Mucosa of stomach (tissue), 1 donor: ENCODE data around the gene MFAP4.
A peak's percentile ranks its signal among the peaks of the same experiment; 100 is the strongest.

Source experiments
- H3K27me3 ChIP-seq: one replicate; pipeline ENCODE4 v1.7.0; 2013; ENCODE audit warnings: mild to moderate bottlenecking, low read length; ENCODE audit not compliant: control insufficient read depth, insufficient read depth
- H3K36me3 ChIP-seq: one replicate; pipeline ENCODE4 v1.7.0; 2013; ENCODE audit warnings: low read length; ENCODE audit not compliant: control insufficient read depth, insufficient read depth
- H3K4me1 ChIP-seq: one replicate; pipeline ENCODE4 v1.7.0; 2013; ENCODE audit warnings: mild to moderate bottlenecking, low read length; ENCODE audit not compliant: control insufficient read depth, insufficient read depth
- H3K4me3 ChIP-seq: one replicate; pipeline ENCODE4 v1.7.0; 2013; ENCODE audit warnings: low read length
- H3K9ac ChIP-seq: one replicate; pipeline ENCODE4 v1.7.0; 2013; ENCODE audit warnings: mild to moderate bottlenecking, low read length, moderate library complexity
- H3K9me3 ChIP-seq: one replicate; pipeline ENCODE4 v1.7.0; 2013; ENCODE audit warnings: mild to moderate bottlenecking, low read length, moderate library complexity; ENCODE audit not compliant: control insufficient read depth
- donor health status: Pancreatic carcinoma.

The MFAP4 gene

DNA sequence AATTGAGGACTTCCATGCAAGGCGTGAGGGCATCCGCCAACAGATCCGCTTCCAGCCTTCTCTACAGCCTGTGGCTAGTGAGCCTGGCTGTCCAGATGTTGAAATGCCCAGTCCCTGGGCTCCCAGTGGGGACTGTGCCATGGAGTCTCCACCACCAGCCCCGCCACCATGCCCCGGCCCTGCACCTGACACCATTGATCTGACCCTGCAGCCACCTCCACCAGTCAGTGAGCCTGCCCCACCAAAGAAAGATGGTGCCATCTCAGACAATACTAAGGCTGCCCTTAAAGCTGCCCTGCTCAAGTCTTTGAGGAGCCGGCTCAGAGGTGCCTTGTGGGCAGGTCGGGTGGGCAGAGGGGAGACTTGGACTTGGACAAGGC, 5.6 kb downstream of the MFAP4 start:
- H3K4me1 ChIP-seq: peaks cover 48% of the 10 kb centered on the region
- no peak overlapping the region for H3K4me3 ChIP-seq
- H3K27me3 ChIP-seq: no peaks in the 10 kb centered on the region
- H3K9me3 ChIP-seq: no peaks in the 10 kb centered on the region
- no peak overlapping the region for H3K9ac ChIP-seq
- H3K36me3 ChIP-seq: peaks cover 21% of the 10 kb centered on the region

DNA sequence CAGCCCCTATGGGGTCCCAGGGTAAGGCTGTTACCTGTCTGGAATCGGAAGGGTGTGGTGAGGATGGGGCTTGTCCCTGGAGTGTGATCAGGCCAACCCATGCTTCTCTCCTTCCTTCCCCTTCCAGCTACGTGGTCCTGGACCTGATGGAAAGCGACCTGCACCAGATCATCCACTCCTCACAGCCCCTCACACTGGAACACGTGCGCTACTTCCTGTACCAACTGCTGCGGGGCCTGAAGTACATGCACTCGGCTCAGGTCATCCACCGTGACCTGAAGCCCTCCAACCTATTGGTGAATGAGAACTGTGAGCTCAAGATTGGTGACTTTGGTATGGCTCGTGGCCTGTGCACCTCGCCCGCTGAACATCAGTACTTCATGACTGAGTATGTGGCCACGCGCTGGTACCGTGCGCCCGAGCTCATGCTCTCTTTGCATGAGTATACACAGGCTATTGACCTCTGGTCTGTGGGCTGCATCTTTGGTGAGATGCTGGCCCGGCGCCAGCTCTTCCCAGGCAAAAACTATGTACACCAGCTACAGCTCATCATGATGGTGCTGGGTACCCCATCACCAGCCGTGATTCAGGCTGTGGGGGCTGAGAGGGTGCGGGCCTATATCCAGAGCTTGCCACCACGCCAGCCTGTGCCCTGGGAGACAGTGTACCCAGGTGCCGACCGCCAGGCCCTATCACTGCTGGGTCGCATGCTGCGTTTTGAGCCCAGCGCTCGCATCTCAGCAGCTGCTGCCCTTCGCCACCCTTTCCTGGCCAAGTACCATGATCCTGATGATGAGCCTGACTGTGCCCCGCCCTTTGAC, 6.3 kb downstream of the MFAP4 start:
- H3K36me3 ChIP-seq: peaks cover 21% of the 10 kb centered on the region
- no peak overlapping the region for H3K4me3 ChIP-seq
- no peak overlapping the region for H3K9ac ChIP-seq
- no peaks in the 10 kb centered on the region for H3K9me3 ChIP-seq
- H3K27me3 ChIP-seq: no peaks in the 10 kb centered on the region
- peaks cover 41% of the 10 kb centered on the region for H3K4me1 ChIP-seq

DNA sequence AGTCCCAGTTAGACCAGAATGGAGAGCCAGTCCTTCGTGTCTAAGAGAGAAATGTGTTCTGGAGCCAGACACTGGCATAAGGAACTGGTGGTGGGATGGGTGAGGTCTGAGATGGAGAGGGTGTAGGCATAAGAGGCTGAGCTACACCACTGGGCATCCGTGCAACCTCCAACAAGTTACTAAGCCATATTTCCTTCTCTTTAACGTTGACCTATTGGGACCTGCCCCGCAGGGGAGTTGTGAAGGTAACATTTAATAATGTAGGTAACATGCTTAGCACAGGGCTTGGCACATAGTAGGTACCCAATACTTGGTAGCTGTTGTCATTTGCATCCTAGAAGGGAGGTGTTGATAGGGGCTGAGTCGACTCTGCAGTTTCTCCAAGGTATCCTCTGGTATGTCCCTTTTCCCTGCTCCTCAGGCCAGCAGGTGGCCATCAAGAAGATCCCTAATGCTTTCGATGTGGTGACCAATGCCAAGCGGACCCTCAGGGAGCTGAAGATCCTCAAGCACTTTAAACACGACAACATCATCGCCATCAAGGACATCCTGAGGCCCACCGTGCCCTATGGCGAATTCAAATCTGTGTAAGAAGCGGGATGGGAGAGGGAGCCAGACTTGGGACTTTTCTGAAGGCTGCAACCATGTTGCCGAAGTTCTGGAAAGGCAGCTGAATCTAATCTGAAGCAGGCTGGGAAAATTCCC, 7.5 kb downstream of the MFAP4 start:
- H3K27me3 ChIP-seq: no peaks in the 10 kb centered on the region
- H3K4me3 ChIP-seq: peak overlapping the region; percentile 74
- H3K4me1 ChIP-seq: peaks cover 29% of the 10 kb centered on the region
- H3K9ac ChIP-seq: peak overlapping the region; percentile 81
- no peaks in the 10 kb centered on the region for H3K9me3 ChIP-seq
- H3K36me3 ChIP-seq: peaks cover 21% of the 10 kb centered on the region

DNA sequence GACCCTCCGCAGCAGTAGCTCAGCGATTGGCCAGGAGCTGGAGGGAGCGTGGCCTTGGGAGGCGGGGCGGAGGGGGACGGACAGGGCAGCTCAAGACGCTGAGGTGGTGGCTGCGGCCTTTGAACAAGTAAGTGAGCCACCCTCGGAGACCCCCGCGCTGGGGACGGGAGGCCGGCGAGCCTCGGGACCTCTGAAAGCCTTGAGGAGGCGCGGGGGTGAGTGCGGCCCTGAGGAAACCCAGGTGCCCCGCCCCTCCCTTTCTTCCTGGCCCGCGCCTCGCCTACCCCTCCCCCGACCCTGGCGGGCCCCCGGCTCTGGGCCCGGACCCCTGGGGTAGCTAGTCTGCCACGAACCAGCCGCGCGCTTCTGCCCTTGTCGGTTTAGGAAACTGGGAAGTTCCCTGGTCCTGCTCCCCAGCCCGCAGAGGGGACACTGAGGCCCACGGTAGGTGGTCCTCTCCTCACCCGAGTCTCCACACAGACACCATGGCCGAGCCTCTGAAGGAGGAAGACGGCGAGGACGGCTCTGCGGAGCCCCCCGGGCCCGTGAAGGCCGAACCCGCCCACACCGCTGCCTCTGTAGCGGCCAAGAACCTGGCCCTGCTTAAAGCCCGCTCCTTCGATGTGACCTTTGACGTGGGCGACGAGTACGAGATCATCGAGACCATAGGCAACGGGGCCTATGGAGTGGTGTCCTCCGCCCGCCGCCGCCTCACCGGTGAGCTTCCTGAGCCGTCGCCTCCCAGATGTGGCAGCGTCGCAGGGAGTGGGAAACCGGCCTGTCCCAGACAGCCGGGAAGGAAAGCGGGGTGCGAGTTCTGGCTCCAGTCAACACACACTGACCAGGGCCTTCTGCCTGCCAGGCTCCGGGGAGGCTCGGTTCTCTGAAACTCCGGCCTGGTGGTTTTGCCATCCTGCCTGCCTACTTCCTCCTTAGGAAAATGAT, 8.3 kb downstream of the MFAP4 start, which contains the start of gene MAPK7:
TSS of gene MAPK7 (plus strand) at position 83 of the 945 bp plus-strand sequence. CDS start at position 486, 403 bp downstream.
- Histone ChIP-seq H3K4me3 (peak within 1 kb of the TSS; percentile 74), H3K9ac (peak within 1 kb of the TSS; percentile 81), H3K4me1 (peaks cover 21% of the 10 kb centered on the region), H3K36me3 (peaks cover 21% of the 10 kb centered on the region), H3K27me3 (no peaks in the 10 kb centered on the region), H3K9me3 (no peaks in the 10 kb centered on the region)

DNA sequence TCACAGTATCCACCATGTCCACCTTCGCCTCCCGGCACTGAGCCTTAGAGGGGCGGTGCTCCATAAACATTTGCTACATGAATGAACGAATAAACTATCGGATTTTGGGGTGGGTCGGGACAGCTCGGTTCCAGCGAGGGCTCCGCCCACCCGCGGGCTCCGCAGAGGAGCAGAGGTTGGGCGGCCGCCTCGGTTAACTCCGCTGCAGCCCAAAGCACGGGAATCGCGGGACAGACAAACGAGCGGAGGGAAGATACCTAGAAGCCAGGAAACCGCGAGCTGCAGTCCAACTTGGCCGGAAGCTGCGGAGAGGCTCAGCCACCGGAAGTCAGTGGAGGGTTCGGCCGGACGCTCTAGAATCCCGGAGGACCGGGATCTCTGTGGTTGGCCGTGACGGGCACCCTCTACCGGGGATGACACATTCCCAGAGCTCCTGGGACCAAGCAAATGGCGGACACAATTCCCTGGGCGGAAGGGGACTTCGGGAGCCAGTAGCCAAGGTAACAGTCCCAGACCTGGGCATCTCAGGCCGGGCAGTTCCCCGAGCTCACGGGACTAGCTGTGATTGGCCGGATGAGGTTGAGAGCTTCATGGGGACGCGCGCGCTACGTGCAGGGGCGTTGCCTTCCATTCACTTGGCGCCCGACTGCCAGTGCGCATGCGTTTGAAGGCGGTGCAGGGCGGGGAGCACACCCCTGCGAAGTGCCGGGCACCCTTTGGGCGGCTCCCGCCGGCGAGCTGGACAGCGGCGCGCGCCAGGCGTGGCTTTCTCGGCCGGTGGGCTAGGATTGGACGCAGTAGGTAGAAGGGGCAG, 9.2 kb downstream of the MFAP4 start:
- Histone ChIP-seq H3K4me3 (peak overlapping the region; percentile 74), H3K4me1 (peaks cover 18% of the 10 kb centered on the region), H3K9ac (peak overlapping the region; percentile 81), H3K9me3 (no peaks in the 10 kb centered on the region), H3K36me3 (peaks cover 18% of the 10 kb centered on the region), H3K27me3 (no peaks in the 10 kb centered on the region)

DNA sequence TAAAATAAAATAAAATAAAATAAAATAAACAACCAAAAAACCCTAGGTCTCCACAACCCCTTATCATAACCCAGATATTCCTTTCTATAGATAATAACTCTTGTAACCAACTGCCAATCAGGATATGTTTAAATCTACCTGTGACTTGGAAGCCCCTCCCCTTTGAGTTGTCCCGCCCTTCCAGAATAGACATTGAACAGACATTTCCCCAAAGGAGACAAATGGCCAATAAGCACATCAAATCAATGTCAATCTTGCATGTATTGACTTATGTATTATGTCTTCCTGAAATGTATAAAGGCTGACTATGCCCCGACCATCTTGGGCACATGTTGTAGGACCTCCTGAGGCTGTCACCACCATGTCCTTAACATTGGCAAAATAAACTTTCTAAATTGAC, 10.2 kb downstream of the MFAP4 start:
- no peaks in the 10 kb centered on the region for H3K27me3 ChIP-seq
- H3K4me1 ChIP-seq: peaks cover 18% of the 10 kb centered on the region
- H3K36me3 ChIP-seq: peaks cover 16% of the 10 kb centered on the region
- H3K9me3 ChIP-seq: no peaks in the 10 kb centered on the region
- H3K4me3 ChIP-seq: peak overlapping the region; percentile 64
- H3K9ac ChIP-seq: peak overlapping the region; percentile 81

DNA sequence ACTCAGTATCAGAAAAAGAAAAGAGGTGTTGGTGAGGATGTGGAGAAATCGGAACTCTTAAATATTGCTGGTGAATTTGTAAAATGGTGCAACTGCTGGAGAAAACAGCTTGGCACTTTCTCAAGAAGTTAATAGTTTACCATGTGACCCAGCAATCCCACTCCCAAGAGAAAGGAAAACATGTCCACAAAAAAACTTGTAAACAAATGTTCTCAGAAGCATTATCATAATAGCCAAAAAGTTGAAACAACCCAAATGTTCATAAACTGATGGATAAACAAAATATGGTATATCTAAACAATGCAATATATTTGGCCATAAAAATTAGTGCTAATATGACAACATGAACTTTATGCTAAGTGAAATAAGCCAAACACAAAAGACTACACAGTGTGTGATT, 11.3 kb downstream of the MFAP4 start:
- H3K9me3 ChIP-seq: no peaks in the 10 kb centered on the region
- H3K36me3 ChIP-seq: peaks cover 8% of the 10 kb centered on the region
- no peak overlapping the region for H3K9ac ChIP-seq
- no peak overlapping the region for H3K4me3 ChIP-seq
- H3K4me1 ChIP-seq: peaks cover 18% of the 10 kb centered on the region
- no peaks in the 10 kb centered on the region for H3K27me3 ChIP-seq

DNA sequence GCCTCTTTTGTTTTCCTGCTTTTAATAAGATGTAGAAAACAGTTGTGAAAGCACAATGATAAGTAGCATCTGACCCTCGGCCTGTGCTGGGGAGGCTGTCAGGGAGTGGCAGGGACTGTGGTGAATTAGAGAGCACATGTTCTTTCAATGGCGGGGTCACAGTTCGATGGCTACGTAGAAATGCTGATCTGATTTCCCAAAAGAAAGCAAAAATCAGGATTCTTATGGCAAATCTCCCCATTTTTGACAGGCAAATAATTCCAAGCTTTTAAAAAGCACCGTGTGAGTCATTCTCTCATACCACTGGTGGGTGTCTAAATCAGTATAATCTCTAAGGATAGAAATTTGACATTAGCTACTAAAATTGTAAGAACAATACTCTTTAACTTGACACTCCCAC, 12.9 kb downstream of the MFAP4 start:
- Histone ChIP-seq H3K36me3 (no peaks in the 10 kb centered on the region), H3K9me3 (no peaks in the 10 kb centered on the region), H3K9ac (no peak overlapping the region), H3K4me3 (no peak overlapping the region), H3K27me3 (no peaks in the 10 kb centered on the region), H3K4me1 (peaks cover 11% of the 10 kb centered on the region)

DNA sequence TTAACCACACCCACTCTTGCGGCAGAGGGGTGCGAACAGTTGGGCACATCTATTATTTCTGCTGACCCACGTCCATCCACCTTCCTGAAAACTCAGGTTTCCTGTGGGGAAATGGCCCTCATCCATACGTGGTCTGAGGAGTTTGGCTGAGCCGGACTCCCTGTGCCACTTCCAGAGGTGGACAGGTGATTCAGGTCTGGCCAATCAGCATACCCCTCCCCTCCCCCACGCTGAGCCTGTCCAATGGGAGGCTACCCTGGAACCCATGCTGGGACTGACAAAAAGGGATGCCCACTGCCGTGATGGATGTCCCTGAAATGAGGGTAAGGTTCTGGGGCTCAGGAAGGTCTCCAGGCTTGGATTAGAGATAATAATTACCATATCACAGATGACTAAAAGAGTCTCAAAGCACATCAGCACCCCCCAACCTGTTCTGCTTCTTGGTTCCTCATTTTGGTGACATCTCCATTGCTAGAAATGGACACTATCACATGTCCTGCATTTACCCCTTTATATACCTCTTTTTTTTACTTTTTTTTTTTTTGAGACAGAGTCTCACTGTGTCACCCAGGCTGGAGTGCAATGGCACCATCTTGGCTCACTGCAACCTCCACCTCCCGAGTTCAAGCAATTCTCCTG, 14.0 kb downstream of the MFAP4 start:
- H3K9ac ChIP-seq: no peak overlapping the region
- H3K9me3 ChIP-seq: no peaks in the 10 kb centered on the region
- no peaks in the 10 kb centered on the region for H3K27me3 ChIP-seq
- H3K4me3 ChIP-seq: no peak overlapping the region
- H3K4me1 ChIP-seq: peaks cover 6% of the 10 kb centered on the region
- H3K36me3 ChIP-seq: no peaks in the 10 kb centered on the region

DNA sequence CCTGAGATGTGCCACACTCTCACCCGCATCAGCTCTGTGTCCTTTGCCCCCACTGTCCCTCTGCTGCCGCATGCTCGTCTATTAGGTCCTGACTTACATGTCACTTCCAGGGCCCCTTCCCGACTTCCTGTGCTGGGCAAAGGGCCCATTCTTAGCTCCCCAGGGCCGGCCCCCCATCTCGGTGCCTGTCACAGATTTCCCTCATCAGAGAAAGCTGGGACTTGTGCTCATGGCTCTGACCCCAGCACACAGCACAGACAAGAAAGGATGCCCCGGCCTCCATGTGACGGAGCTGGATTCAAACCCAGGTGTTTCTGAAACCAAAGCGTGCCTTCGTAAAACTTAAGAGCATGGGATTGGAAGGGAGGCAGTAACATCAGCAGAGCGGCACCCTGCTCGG, 14.6 kb downstream of the MFAP4 start:
- no peaks in the 10 kb centered on the region for H3K27me3 ChIP-seq
- H3K9me3 ChIP-seq: no peaks in the 10 kb centered on the region
- H3K36me3 ChIP-seq: no peaks in the 10 kb centered on the region
- no peak overlapping the region for H3K9ac ChIP-seq
- no peak overlapping the region for H3K4me3 ChIP-seq
- H3K4me1 ChIP-seq: peaks cover 6% of the 10 kb centered on the region

DNA sequence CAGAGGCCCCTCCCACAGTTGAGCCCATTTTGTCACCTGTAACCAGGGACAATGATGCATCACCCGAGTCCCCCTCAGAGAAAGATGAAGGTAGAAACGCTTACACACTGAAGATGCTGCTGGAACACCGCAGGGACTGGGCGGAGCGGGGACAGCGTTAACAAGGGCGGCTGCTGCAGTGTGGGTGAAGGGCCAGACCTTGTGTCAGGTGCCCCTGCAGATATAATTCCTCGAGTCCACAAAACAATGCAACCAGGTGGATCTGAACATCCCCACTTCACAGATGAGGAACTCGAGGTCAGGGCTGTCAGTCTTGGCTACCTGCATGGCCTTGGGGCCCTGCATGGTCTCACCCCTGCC, 15.0 kb downstream of the MFAP4 start:
- no peak overlapping the region for H3K9ac ChIP-seq
- no peaks in the 10 kb centered on the region for H3K9me3 ChIP-seq
- no peaks in the 10 kb centered on the region for H3K27me3 ChIP-seq
- no peak overlapping the region for H3K4me3 ChIP-seq
- H3K36me3 ChIP-seq: no peaks in the 10 kb centered on the region
- peaks cover 3% of the 10 kb centered on the region for H3K4me1 ChIP-seq
